Fibroblast of mammary gland (primary cell): ENCODE measurements around the gene PRR7.

Experiments used
- DNase-seq: peaks from one replicate; pipeline ENCODE4 v3.0.0-alpha.2; 2010; ENCODE audit warnings: low read depth
- H3K4me3 ChIP-seq: 2 replicates; pipeline ENCODE4 v1.5.1; 2011; ENCODE audit warnings: low read depth, mild to moderate bottlenecking, low read length, moderate library complexity; ENCODE audit not compliant: control insufficient read depth
- TF ChIP-seq, protein P1 (sequence below): conservative IDR thresholded peaks from 2 replicates; pipeline ENCODE4 v1.5.1; 2011; ENCODE audit warnings: low read depth, low read length, inconsistent platforms; ENCODE audit not compliant: control insufficient read depth, insufficient read depth

PRR7 gene

DNA sequence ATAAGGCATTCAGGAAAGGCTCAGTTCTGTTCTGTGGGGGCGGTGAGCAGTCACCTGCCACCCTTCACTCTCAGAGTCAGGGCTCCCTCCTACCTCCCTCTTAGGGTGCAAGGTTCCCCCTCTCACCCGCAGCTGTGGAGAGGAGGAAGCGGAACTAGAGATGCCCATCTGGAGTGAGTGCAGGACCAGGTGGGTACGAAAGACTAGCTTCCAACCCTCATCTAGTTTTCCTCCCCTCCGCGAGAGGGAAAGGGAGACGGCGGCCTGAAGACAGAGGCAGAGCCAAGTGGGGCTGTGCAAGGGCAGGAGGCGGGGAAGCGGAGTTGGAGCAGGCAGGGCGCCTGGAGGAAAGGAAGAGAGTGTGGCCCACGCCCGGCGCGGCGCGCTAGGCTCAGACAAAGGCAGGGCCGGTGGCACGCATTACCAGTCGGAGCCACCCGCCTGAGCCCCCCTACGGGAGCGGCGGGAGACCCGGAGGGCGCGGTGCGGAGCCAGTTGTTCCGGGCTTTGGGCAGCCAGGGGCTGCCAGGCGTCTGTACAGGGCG, 7.3 kb downstream of the PRR7 start:
- TF ChIP-seq, protein P1, sequence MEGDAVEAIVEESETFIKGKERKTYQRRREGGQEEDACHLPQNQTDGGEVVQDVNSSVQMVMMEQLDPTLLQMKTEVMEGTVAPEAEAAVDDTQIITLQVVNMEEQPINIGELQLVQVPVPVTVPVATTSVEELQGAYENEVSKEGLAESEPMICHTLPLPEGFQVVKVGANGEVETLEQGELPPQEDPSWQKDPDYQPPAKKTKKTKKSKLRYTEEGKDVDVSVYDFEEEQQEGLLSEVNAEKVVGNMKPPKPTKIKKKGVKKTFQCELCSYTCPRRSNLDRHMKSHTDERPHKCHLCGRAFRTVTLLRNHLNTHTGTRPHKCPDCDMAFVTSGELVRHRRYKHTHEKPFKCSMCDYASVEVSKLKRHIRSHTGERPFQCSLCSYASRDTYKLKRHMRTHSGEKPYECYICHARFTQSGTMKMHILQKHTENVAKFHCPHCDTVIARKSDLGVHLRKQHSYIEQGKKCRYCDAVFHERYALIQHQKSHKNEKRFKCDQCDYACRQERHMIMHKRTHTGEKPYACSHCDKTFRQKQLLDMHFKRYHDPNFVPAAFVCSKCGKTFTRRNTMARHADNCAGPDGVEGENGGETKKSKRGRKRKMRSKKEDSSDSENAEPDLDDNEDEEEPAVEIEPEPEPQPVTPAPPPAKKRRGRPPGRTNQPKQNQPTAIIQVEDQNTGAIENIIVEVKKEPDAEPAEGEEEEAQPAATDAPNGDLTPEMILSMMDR, result no peak
- DNase-seq, result no peak
- H3K4me3 ChIP-seq, result no peak overlapping the region

DNA sequence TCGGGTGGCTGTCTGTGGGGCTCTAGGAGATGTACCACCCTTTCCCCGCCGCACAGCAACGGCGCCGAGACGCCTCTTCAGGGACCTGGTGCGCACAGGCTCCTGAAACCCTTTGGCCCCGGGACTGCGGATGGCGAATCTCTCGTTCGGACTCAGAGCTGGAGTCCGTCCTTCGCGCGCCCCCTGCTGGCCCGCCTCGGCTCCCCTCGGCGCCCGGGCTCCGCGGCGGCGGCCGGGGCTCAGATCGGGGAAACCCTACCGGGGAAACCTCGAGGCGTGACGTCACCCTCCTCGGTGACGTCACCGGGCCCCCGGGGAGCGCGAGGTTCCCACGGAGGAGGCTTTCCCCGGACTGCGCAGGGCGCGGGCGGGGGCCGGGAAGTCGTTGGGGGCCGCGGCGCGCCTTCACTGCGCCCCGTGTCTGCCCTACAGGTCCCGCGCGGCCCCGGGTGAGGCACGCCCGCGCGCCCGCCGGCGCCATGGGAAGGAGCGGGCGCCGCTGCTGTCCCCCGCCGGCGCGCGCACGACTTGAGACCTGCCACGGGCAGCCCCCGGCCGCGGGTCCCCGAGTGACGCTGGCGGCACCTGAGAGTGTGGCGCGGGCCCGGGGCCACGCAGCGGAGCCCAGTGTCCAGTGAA, 7.9 kb downstream of the PRR7 start:
- peak overlapping the region; percentile 27 for H3K4me3 ChIP-seq
- TF ChIP-seq, protein P1, result peak; percentile 42
- peak; percentile 84 for DNase-seq

DNA sequence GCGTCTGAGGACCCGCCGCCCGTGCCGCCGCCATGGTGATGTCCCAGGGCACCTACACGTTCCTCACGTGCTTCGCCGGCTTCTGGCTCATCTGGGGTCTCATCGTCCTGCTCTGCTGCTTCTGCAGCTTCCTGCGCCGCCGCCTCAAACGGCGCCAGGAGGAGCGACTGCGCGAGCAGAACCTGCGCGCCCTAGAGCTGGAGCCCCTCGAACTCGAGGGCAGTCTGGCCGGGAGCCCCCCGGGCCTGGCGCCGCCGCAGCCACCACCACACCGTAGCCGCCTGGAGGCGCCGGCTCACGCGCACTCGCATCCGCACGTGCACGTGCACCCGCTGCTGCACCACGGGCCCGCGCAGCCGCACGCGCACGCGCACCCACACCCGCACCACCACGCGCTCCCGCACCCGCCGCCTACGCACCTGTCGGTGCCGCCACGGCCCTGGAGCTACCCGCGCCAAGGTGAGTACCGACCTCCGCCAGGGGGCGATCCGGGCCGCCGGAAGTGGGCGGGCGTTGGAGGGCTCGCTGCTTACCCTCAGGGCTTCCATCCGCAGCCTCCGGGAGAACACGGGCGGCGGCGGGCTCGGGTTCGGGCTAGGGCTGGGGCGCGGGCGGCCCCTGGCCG, 8.5 kb downstream of the PRR7 start:
- DNase-seq, result peak; percentile 49
- H3K4me3 ChIP-seq, result peak overlapping the region; percentile 27
- TF ChIP-seq, protein P1, result no peak

DNA sequence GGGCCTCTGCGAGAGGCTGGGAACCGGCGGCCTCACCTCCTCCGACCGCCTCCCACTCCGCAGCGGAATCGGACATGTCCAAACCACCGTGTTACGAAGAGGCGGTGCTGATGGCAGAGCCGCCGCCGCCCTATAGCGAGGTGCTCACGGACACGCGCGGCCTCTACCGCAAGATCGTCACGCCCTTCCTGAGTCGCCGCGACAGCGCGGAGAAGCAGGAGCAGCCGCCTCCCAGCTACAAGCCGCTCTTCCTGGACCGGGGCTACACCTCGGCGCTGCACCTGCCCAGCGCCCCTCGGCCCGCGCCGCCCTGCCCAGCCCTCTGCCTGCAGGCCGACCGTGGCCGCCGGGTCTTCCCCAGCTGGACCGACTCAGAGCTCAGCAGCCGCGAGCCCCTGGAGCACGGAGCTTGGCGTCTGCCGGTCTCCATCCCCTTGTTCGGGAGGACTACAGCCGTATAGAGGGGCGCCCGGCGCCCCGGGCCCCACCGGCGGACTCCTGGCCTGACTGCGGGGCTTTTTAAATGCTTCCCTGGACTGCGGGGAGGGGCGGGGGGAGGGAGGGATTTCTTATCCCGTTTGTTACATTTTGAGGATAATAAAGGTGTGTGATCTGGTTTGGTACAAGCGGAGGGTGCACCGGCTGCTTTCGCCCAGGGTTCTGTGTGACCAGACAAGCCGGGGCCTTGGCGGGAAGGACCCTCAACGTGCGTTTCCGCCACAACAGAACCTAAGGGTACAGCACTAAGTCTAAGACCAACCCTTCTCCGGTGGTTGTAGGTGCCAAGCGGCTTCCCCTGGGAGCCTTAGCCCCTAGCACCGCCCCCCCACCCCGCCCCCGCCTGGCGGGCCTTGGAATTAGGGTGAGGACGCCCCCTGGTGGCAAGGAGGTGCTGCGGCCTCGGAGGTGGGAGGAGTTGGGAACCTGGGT, 9.3 kb downstream of the PRR7 start:
- peak overlapping the region; percentile 6 for H3K4me3 ChIP-seq
- DNase-seq, result peak; percentile 87
- TF ChIP-seq, protein P1, result peak; percentile 79

DNA sequence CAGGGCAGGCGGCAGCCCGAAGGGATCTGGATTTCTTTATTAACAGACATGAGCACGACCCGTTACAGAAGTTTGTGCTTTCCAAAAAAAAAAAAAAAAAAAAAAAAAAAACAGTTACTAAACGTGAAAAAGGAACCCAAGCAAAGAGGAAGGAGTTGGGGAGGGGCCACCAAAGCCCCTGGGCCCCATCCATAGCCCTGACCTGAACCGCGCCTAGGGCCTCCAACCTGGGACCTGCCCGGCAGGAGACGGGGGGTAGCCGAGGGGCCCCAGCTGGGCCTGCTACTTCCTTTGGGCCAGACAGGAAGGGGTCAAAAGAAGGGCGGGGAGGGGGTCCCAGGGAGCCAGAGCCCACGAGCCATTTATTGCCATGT, 10.0 kb downstream of the PRR7 start:
- TF ChIP-seq, protein P1, result no peak
- H3K4me3 ChIP-seq, result no peak overlapping the region
- no peak for DNase-seq

DNA sequence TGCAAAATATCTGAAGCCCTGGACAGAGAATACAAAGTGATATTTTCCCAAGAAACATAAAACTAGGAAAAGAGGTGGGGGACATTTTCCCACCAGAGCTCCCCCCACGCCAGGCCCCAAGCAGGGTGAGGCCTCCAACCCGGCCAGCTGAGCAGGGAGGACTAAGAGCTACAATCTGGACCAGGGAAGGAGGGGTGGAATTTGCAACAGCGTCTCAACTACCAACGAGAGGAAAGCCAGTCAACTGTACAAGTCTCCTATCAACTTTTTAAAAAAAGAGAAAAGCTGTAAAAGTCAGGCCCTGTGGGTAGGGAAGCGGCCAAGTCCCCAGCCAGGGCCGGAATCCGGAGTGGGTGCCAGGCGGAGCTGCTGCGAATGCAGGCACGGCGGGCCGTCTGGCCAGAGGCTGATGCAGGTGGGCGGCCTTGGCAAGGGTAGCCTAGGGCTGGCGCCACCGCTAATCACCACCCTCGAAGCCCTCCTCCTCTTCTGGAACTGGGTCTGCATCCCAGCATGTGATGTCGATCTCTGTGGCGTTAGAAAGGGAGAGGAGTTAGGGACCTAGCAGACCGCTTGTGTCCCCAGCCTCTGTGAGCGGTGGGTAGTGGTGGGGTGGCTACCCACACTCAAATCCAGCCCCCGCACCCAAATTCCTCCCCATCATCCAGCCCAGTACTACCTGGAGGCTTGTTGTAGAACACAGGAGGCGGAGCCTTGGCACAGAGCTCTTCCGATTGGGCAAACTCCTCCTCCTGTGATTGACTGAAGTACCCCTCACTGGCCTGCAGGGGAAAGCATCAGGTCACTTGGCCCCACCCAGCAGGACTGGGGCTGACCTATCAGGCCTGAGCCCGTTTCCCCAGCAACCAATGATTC, 10.6 kb downstream of the PRR7 start:
- TF ChIP-seq, protein P1, result peak; percentile 73
- peak; percentile 98 for DNase-seq
- no peak overlapping the region for H3K4me3 ChIP-seq
